HG03342 (cell line): ENCODE measurements around the gene NGRN.
A peak's percentile ranks its signal among the peaks of the same experiment; 100 is the strongest.

ENCODE experiments used
- ATAC-seq: cut with Tn5 transposase; IDR thresholded peaks from one replicate; pipeline ENCODE4 v1.9.1; 2021; ENCODE audit warnings: mild to moderate bottlenecking, moderate library complexity; ENCODE audit not compliant: unreplicated experiment

Gene NGRN

DNA sequence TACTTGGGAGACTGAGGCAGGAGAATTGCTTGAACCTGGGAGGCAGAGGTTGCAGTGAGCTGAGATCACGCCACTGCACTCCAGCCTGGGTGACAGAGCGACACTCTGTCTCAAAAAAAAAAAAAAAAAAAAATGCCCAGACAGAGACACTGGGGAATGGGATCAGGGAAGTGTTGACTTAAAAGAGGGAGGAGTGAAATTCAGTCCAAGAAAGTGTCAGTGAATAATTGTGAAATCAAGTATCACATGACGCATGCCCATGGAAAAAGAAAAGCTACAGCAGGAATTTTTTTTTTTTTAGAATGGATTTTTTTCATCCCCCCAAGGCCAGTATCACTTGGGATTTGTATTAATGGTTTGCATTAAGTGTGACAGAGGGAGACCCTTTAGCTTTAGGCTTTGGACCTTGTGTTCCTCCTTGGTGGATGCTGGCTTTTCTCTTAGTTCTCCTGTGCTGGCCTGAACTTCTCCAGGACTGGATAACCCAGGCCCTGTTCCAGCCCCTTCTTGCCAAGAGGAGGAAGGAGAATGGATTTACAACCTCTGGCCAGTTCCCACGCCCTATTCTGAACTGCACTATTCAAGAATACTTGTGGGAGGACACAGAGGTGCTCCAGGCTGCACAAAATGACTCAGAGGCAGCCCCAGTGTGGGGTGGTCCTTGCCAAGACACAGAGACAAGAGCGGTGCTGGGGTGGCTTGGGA lies 50.0 kb downstream of the NGRN start:
- ATAC-seq: no peak

DNA sequence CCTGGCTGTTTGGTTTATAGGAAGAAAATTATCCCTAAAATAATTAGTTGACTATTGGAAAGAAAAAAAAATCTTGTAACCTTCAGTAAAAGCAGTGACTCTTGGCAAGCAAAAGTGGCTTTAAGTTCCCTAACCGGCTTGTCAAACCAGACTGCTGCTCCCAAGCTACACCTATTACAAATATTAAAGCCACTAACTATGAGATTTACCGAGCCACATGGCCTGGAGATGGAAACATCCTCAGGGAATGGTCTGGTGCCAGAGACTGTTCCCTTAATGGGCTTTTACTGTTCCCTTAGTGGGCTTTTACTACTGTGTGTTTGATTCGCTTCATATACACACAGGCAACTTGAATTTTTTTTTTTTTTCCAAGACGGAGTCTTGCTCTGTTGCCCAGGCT lies 50.7 kb downstream of the NGRN start:
- ATAC-seq: no peak

DNA sequence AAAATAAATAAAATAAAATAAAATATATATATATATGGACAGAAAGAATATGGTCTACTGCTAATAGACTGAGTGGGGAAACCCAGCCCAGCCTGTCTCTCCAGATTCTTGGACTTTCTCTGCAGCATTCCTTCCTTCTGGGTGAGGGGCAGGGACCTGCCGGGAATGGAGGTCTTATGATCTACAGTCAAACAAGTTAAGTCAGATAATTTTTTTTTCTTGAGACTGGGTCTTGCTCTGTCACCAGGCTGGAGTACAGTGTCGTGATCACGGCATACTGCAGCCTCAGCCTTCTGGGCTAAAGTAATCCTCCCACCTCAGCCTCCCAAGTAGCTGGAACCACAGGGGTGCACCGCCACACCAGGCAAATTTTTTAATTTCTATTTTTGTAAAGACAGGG lies 53.1 kb downstream of the NGRN start:
- ATAC-seq: no peak

DNA sequence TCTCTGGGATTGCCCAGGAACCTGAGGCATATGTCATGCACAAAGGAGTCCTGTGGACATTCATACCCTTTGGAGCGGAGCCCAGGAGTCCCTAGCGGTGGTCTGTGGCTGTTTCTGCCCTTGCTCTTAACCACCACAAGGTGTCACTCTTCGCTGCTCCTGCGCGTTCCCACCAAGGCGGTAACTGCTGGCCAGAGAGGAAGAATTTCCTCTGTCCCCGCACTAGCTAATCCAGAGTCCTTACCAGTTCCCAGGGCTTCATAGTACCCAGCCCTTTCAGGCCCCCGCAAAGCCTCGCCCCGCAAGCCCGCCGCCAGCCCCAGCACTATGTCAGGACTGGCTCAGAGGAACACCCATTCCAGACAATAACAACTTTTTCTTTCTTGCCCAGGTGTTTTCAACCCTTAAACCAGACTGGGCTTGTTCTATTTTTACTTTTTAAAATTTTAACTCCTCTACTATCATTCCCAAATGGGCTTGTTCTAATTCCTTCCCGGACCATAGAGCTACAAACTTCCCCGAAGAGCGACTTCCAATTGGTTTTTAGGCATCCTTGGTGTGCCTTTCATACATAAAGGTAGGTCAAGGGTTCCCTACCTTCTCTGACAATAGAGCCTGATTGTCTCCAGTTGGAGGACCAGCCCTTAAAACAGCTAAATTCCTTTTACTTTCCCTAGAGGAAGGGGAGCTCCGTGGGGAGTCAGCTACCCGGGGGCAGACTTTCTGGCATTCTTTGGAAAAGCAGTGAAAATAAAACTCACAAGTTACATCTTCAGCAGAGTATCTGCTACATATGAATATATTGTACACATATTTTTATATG lies 54.8 kb downstream of the NGRN start:
- peak; percentile 72 for ATAC-seq

DNA sequence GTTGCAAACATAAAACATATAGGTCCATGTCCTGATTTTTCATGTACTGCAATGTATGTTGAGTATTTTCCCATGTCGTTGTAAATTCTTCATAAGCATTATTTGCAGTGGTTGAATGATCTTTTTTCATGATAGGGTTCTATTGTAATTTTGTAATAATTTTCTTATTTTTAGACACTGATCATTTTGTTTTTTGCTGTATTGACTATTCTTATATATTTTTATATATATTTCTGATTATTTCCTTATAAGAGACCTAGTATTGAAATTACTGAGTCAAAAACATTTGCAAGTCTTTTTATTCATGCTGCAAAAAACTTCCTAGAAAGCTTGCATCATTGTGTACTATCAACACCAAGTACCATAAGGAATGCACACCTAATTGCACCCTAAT lies 55.4 kb downstream of the NGRN start:
- ATAC-seq: no peak
